IMR-90 (cell line): Measurements from ENCODE around the gene XPO6. TPM values are rescaled to one million over a fixed set of nuclear protein-coding genes. Genes with fewer than 3 reads are reported as not detected.

ENCODE experiments used
- ATAC-seq: fragments of 200-7000 bp; cut with Tn5 transposase; 2 replicates; pipeline ENCODE4 v1.9.1; 2020; ENCODE audit warnings: low read depth, mild to moderate bottlenecking, moderate library complexity
- BruUV-seq: library from RNA; stranded (reverse); fragments of 400-500 nt; replicated peaks from 2 replicates; lab custom pipeline; 2021; lab: Mats Ljungman, UMichigan
- CTCF ChIA-PET: fragments of 300-600 bp; formaldehyde crosslinking; extraction: SDS; loops from one replicate; lab custom pipeline; 2021; ENCODE audit warnings: antibody characterized with exemption; lab: Yijun Ruan, JAX
- POLR2A ChIA-PET: fragments of 300-600 bp; sonication (Branson Sonifier 250); formaldehyde crosslinking; loops from one replicate; lab custom pipeline; 2022; ENCODE audit warnings: antibody characterized with exemption; ENCODE audit not compliant: unreplicated experiment; lab: Charles Lee
- DNase-seq: peaks from one replicate; pipeline ENCODE4 v3.0.0; 2013
- H2AFZ ChIP-seq: replicated peaks from 2 replicates; pipeline ENCODE3; 2013; ENCODE audit warnings: low read length, mild to moderate bottlenecking; ENCODE audit not compliant: poor library complexity
- H2AK5ac ChIP-seq: 2 replicates; pipeline ENCODE4 v1.6.1; 2013; ENCODE audit warnings: low read depth, low read length, inconsistent platforms
- H2AK9ac ChIP-seq: replicated peaks from 2 replicates; pipeline ENCODE3; 2013; ENCODE audit warnings: mild to moderate bottlenecking, low read depth, low read length, moderate library complexity; ENCODE audit not compliant: poor library complexity
- H2BK120ac ChIP-seq: 2 replicates; pipeline ENCODE4 v1.6.1; 2013; ENCODE audit warnings: low read depth, low read length, inconsistent platforms
- H2BK15ac ChIP-seq: 3 replicates; pipeline ENCODE4 v1.6.1; 2013; ENCODE audit warnings: low read depth, low read length, inconsistent platforms
- H2BK20ac ChIP-seq: 2 replicates; pipeline ENCODE4 v1.6.1; 2013; ENCODE audit warnings: low read depth, mild to moderate bottlenecking, inconsistent platforms, low read length, moderate library complexity
- H2BK5ac ChIP-seq: 2 replicates; pipeline ENCODE4 v1.6.1; 2013; ENCODE audit warnings: mild to moderate bottlenecking, low read depth, low read length, inconsistent platforms; ENCODE audit not compliant: poor library complexity, severe bottlenecking
- H3K14ac ChIP-seq: replicated peaks from 2 replicates; pipeline ENCODE4 v1.6.1; 2013; ENCODE audit warnings: low read depth, low read length, inconsistent platforms
- H3K18ac ChIP-seq: 2 replicates; pipeline ENCODE4 v1.6.1; 2013; ENCODE audit warnings: low read depth, low read length, control low read depth
- H3K23ac ChIP-seq: 2 replicates; pipeline ENCODE4 v1.6.1; 2013; ENCODE audit warnings: low read depth, low read length, inconsistent platforms
- H3K27ac ChIP-seq: 2 replicates; pipeline ENCODE4 v1.5.1; 2013; ENCODE audit warnings: mild to moderate bottlenecking, control low read depth, low read length; ENCODE audit not compliant: insufficient read depth
- H3K27me3 ChIP-seq: 2 replicates; pipeline ENCODE4 v1.6.1; 2013; ENCODE audit warnings: low read length; ENCODE audit not compliant: control insufficient read depth, insufficient read depth
- H3K36me3 ChIP-seq: 2 replicates; pipeline ENCODE4 v1.6.1; 2013; ENCODE audit warnings: low read length, mixed read lengths; ENCODE audit not compliant: control insufficient read depth, insufficient read depth
- H3K4ac ChIP-seq: 2 replicates; pipeline ENCODE4 v1.6.1; 2013; ENCODE audit warnings: low read depth, low read length, inconsistent platforms
- H3K4me1 ChIP-seq: 2 replicates; pipeline ENCODE4 v1.6.1; 2013; ENCODE audit warnings: low read length, mixed read lengths; ENCODE audit not compliant: control insufficient read depth, insufficient read depth
- H3K4me2 ChIP-seq: 2 replicates; pipeline ENCODE4 v1.6.1; 2013; ENCODE audit warnings: low read depth, mild to moderate bottlenecking, control low read depth, low read length, moderate library complexity
- H3K4me3 ChIP-seq: 2 replicates; pipeline ENCODE4 v1.5.1; 2013; ENCODE audit warnings: low read depth, mild to moderate bottlenecking, control low read depth, low read length, moderate library complexity; ENCODE audit not compliant: insufficient read depth
- H3K56ac ChIP-seq: 2 replicates; pipeline ENCODE4 v1.6.1; 2013; ENCODE audit warnings: low read length, inconsistent platforms; ENCODE audit not compliant: insufficient read depth; ENCODE audit errors: extremely low read depth
- H3K79me1 ChIP-seq, 2 experiments: 2 replicates each; pipeline ENCODE4 v1.6.1; 2013; ENCODE audit warnings: low read length in 2 of 2, inconsistent platforms in 1 of 2, low read depth in 1 of 2
- H3K9ac ChIP-seq: 2 replicates; pipeline ENCODE4 v1.6.1; 2013; ENCODE audit warnings: low read depth, low read length, control low read depth
- H3K9me1 ChIP-seq: 2 replicates; pipeline ENCODE4 v1.6.1; 2013; ENCODE audit warnings: low read length, inconsistent platforms; ENCODE audit not compliant: insufficient read depth
- H3K9me3 ChIP-seq: 2 replicates; pipeline ENCODE4 v1.6.1; 2013; ENCODE audit warnings: low read length; ENCODE audit not compliant: control insufficient read depth, insufficient read depth
- H4K20me1 ChIP-seq: 2 replicates; pipeline ENCODE4 v1.6.1; 2013; ENCODE audit warnings: low read length, inconsistent platforms; ENCODE audit not compliant: insufficient read depth
- H4K5ac ChIP-seq: 2 replicates; pipeline ENCODE4 v1.6.1; 2013; ENCODE audit warnings: mild to moderate bottlenecking, low read depth, low read length, control low read depth
- H4K8ac ChIP-seq, 2 experiments: 2 replicates each; pipeline ENCODE4 v1.6.1; 2013; ENCODE audit warnings: low read depth in 2 of 2, low read length in 2 of 2, control low read depth in 1 of 2, inconsistent platforms in 1 of 2
- H4K91ac ChIP-seq: 2 replicates; pipeline ENCODE4 v1.6.1; 2013; ENCODE audit warnings: low read depth, low read length, inconsistent platforms; ENCODE audit not compliant: insufficient read depth
- BHLHE40 ChIP-seq: fragments of 150-350 bp; IDR thresholded peaks from 2 replicates; pipeline ENCODE4 v1.6.1; 2016; ENCODE audit warnings: mild to moderate bottlenecking, low read depth, low read length
- ELK1 ChIP-seq: fragments of 150-350 bp; IDR thresholded peaks from 2 replicates; pipeline ENCODE4 v1.6.1; 2016; ENCODE audit warnings: low read depth, mild to moderate bottlenecking, low read length, moderate library complexity, borderline replicate concordance
- MAFK ChIP-seq: IDR thresholded peaks from 2 replicates; pipeline ENCODE4 v1.6.1; 2012; ENCODE audit warnings: low read depth, low read length, improper control_type of control experiment
- NFE2L2 ChIP-seq: fragments of 150-350 bp; IDR thresholded peaks from 2 replicates; pipeline ENCODE4 v1.6.1; 2016; ENCODE audit warnings: low read depth, mild to moderate bottlenecking, low read length
- RCOR1 ChIP-seq: IDR thresholded peaks from 2 replicates; pipeline ENCODE4 v1.6.1; 2012; ENCODE audit warnings: mild to moderate bottlenecking, low read length, improper control_type of control experiment; ENCODE audit not compliant: insufficient replicate concordance
- WGBS, 2 experiments: methylation state at CpG; one replicate each; pipeline versions ENCODE4 v1.1.5 to v1.1.7; 2013; ENCODE audit warnings: missing lambda C conversion rate in 2 of 2; ENCODE audit not compliant: insufficient read length in 1 of 2; ENCODE audit errors: extremely low coverage in 2 of 2; 5-methylcytosine and 5-hydroxymethylcytosine counted together
- dilution Hi-C: fragments of 300-500 bp; cut with HindIII; formaldehyde crosslinking; loops from one replicate; pipeline ENCODE4 v1.14.3; 2018; ENCODE audit warnings: low sequenced_read_pairs; ENCODE audit not compliant: unreplicated experiment
- in situ Hi-C: fragments of 300-500 bp; cut with MboI; formaldehyde crosslinking; loops from 3 replicates; pipeline ENCODE4 v1.14.3; 2019; ENCODE audit warnings: low sequenced_read_pairs, inconsistent platforms, mixed read lengths
- intact Hi-C: fragments of 100-400 bp; cut with micrococcal nuclease; formaldehyde crosslinking; loops from 2 replicates; pipeline ENCODE4 v1.10.0; 2022
- polyA plus RNA-seq, 3 experiments: library from polyadenylated mRNA; depleted of rRNA; stranded (reverse); fragments of >200 nt; gene quantifications; 2 replicates each; pipeline ENCODE4 v1.2.3, GENCODE V29; 2012; ENCODE audit warnings: low replicate concordance in 1 of 3
- total RNA-seq: library from RNA; depleted of rRNA; stranded (reverse); fragments of >200 nt; gene quantifications from 2 replicates; pipeline ENCODE4 v1.2.3, GENCODE V29; 2012
- TF ChIP-seq, protein P1 (sequence below): conservative IDR thresholded peaks from 2 replicates; pipeline ENCODE4 v1.5.1; 2012; ENCODE audit warnings: mild to moderate bottlenecking, low read depth, low read length, improper control_type of control experiment

XPO6 gene
- total and polyA plus RNA-seq, 2 of the 4 experiments (the other 2 are of a cell fraction): 108 to 184 TPM

- Histone ChIP-seq H3K14ac (no peak overlapping the region), H3K27me3 (peaks cover 35% of the 10 kb centered on the region), H3K23ac (no peak overlapping the region), H2BK120ac (no peak overlapping the region), H3K36me3 (no peaks in the 10 kb centered on the region), H2BK15ac (no peak overlapping the region), H3K9me3 (peaks cover 2% of the 10 kb centered on the region; the same call in 1 of the 2 replicates), H2BK5ac (no peak overlapping the region), H3K27ac (no peak overlapping the region), H4K8ac (no peak overlapping the region), H2BK20ac (no peak overlapping the region), H3K9me1 (no peaks in the 10 kb centered on the region), H3K4me2 (no peak overlapping the region), H2AFZ (no peak overlapping the region), H3K79me1 (no peaks in the 10 kb centered on the region), H3K4ac (no peak overlapping the region), H3K4me3 (no peak overlapping the region), H3K4me1 (no peaks in the 10 kb centered on the region; the same call in 1 of the 2 replicates), H2AK5ac (no peak overlapping the region), H4K91ac (no peak overlapping the region), H3K9ac (no peak overlapping the region), H4K20me1 (no peaks in the 10 kb centered on the region), H2AK9ac (no peak overlapping the region), H3K56ac (no peak overlapping the region), H3K18ac (no peak overlapping the region), H4K5ac (no peak overlapping the region)
- intact Hi-C loops (no loop called here), in situ Hi-C loops (no loop called here), dilution Hi-C loops (no loop called here)
- POLR2A ChIA-PET: no interaction called here
- TF ChIP-seq RCOR1 (no peak), BHLHE40 (no peak), NFE2L2 (no peak), ELK1 (no peak), MAFK (no peak)
- TF ChIP-seq, protein P1, sequence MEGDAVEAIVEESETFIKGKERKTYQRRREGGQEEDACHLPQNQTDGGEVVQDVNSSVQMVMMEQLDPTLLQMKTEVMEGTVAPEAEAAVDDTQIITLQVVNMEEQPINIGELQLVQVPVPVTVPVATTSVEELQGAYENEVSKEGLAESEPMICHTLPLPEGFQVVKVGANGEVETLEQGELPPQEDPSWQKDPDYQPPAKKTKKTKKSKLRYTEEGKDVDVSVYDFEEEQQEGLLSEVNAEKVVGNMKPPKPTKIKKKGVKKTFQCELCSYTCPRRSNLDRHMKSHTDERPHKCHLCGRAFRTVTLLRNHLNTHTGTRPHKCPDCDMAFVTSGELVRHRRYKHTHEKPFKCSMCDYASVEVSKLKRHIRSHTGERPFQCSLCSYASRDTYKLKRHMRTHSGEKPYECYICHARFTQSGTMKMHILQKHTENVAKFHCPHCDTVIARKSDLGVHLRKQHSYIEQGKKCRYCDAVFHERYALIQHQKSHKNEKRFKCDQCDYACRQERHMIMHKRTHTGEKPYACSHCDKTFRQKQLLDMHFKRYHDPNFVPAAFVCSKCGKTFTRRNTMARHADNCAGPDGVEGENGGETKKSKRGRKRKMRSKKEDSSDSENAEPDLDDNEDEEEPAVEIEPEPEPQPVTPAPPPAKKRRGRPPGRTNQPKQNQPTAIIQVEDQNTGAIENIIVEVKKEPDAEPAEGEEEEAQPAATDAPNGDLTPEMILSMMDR: no peak
- no CpG with 5 or more reads among the region's 8 CpGs for WGBS, 2 experiments
- ATAC-seq (no peak), DNase-seq (no peak)
- CTCF ChIA-PET: interaction anchor here (1.2 kb wide), 1 partner anchor 11 kb away, joined by 4 read pairs; no protein-coding TSS in a partner anchor
- BruUV-seq: no TSS peak
Measured at GRCh38 chr16:28052274-28053128, 159.3 kb downstream of the XPO6 start.
